HepG2 (cell line): ENCODE measurements around the gene PDCD11. TPM values are rescaled to one million over a fixed set of nuclear protein-coding genes. Genes with fewer than 3 reads are reported as not detected.

Experiments used
- ATAC-seq: fragments of 200-7000 bp; cut with Tn5 transposase; 3 replicates; pipeline ENCODE4 v1.9.1; 2020; ENCODE audit warnings: mild to moderate bottlenecking, moderate library complexity
- BruUV-seq: library from RNA; stranded (reverse); fragments of 400-500 nt; replicated peaks from 2 replicates; lab custom pipeline; 2021; lab: Mats Ljungman, UMichigan
- CTCF ChIA-PET: fragments of 300-600 bp; formaldehyde crosslinking; extraction: SDS; loops from one replicate; lab custom pipeline; 2021; ENCODE audit warnings: low total read pairs, inconsistent platforms, low intra/inter-chr PET ratio; lab: Yijun Ruan, JAX
- POLR2A ChIA-PET: fragments of 350-600 bp; sonication (Branson Sonifier 250); formaldehyde crosslinking; loops from one replicate; lab custom pipeline; 2020; ENCODE audit warnings: antibody characterized with exemption, inconsistent platforms; lab: Yijun Ruan, JAX
- DNase-seq: peaks from one replicate; pipeline ENCODE4 v3.0.0-alpha.2; 2015; ENCODE audit warnings: low spot score
- FAIRE-seq: peaks from 3 replicates; lab custom pipeline; 2011; peaks lifted over from hg19 to GRCh38; lab: Jason Lieb, UNC
- H2AFZ ChIP-seq: one replicate; pipeline ENCODE4 v1.6.1; 2011; ENCODE audit warnings: low read length, inconsistent platforms
- H3K27ac ChIP-seq: fragments of 300-600 bp; 3 replicates; pipeline ENCODE4 v1.8.0; 2011; ENCODE audit warnings: mixed run types, mild to moderate bottlenecking, mixed read lengths, low read length, inconsistent platforms; ENCODE audit not compliant: insufficient read depth; ENCODE audit errors: extremely low read length
- H3K27me3 ChIP-seq, 2 experiments: fragments of 200-600 bp in 1 of 2; 2 replicates in 1 of 2; 3 replicates in 1 of 2; pipeline versions ENCODE4 v1.6.0 to v1.8.0; 2011; ENCODE audit warnings: low read length in 2 of 2, mild to moderate bottlenecking in 2 of 2, moderate library complexity in 2 of 2, inconsistent platforms in 1 of 2; ENCODE audit not compliant: insufficient read depth in 2 of 2, control insufficient read depth in 1 of 2
- H3K36me3 ChIP-seq, 2 experiments: fragments of 200-600 bp in 1 of 2; replicated peaks in 1 of 2; 2 replicates in 1 of 2; 3 replicates in 1 of 2; pipeline versions ENCODE4 v1.5.1 to v1.8.0; 2011; ENCODE audit warnings: low read length in 2 of 2, inconsistent platforms in 1 of 2; ENCODE audit not compliant: insufficient read depth in 2 of 2, control insufficient read depth in 1 of 2
- H3K4me1 ChIP-seq: 2 replicates; pipeline ENCODE4 v1.5.1; 2012; ENCODE audit warnings: low read length, inconsistent platforms; ENCODE audit not compliant: insufficient read depth
- H3K4me2 ChIP-seq: 2 replicates; pipeline ENCODE4 v1.6.0; 2011; ENCODE audit warnings: low read depth, low read length, inconsistent platforms
- H3K4me3 ChIP-seq, 3 experiments: fragments of 200-600 bp in 1 of 3; sonication (generic), shearing (Covaris generic) in 1 of 3; replicated peaks in 1 of 3; 2 replicates each; pipeline ENCODE4 v1.5.1; 2011 to 2016; ENCODE audit warnings: low read length in 3 of 3, inconsistent platforms in 2 of 3, low read depth in 2 of 3, mild to moderate bottlenecking in 2 of 3, control low read depth in 1 of 3, mixed read lengths in 1 of 3; ENCODE audit not compliant: insufficient read depth in 1 of 3
- H3K79me2 ChIP-seq: one replicate; pipeline ENCODE4 v1.6.1; 2011; ENCODE audit warnings: low read length, inconsistent platforms; ENCODE audit not compliant: insufficient read depth
- H3K9ac ChIP-seq: 2 replicates; pipeline ENCODE4 v1.6.0; 2011; ENCODE audit warnings: mild to moderate bottlenecking, low read depth, low read length, inconsistent platforms; ENCODE audit not compliant: insufficient read depth
- H3K9me3 ChIP-seq: 2 replicates; pipeline ENCODE4 v1.5.1; 2012; ENCODE audit warnings: mild to moderate bottlenecking, low read length
- H4K20me1 ChIP-seq: 2 replicates; pipeline ENCODE4 v1.6.0; 2011; ENCODE audit warnings: inconsistent platforms, mild to moderate bottlenecking, low read length, moderate library complexity; ENCODE audit not compliant: insufficient read depth
- E2F1 ChIP-seq: sonication (generic); formaldehyde crosslinking; IDR thresholded peaks from 2 replicates; pipeline ENCODE4 v1.5.0; 2020; ENCODE audit warnings: missing genetic modification reagents
- ETV5 ChIP-seq: IDR thresholded peaks from 2 replicates; pipeline ENCODE4 v1.6.1; 2018; ENCODE audit warnings: missing biosample characterization, missing genetic modification reagents, inconsistent platforms, borderline replicate concordance
- KMT2A ChIP-seq: sonication (generic); formaldehyde crosslinking; IDR thresholded peaks from 2 replicates; pipeline ENCODE4 v1.4.0; 2020; ENCODE audit warnings: missing genetic modification reagents
- LRRFIP1 ChIP-seq: sonication (generic); formaldehyde crosslinking; conservative IDR thresholded peaks from 2 replicates; pipeline ENCODE4 v1.4.0; 2020; ENCODE audit warnings: missing genetic modification reagents
- MED1 ChIP-seq: sonication (generic); formaldehyde crosslinking; IDR thresholded peaks from 2 replicates; pipeline ENCODE4 v1.4.0; 2020; ENCODE audit warnings: missing genetic modification reagents
- MTA1 ChIP-seq: sonication (generic); formaldehyde crosslinking; IDR thresholded peaks from 2 replicates; pipeline ENCODE4 v1.4.0; 2020; ENCODE audit warnings: missing genetic modification reagents, mild to moderate bottlenecking, borderline replicate concordance
- RNF2 ChIP-seq: fragments of 450-650 bp; conservative IDR thresholded peaks from 2 replicates; pipeline ENCODE4 v1.6.1; 2016; ENCODE audit warnings: low read depth
- SAP130 ChIP-seq: IDR thresholded peaks from 2 replicates; pipeline ENCODE4 v1.6.1; 2016; ENCODE audit warnings: low read depth
- THAP8 ChIP-seq: sonication (generic); formaldehyde crosslinking; IDR thresholded peaks from 2 replicates; pipeline ENCODE4 v1.5.1; 2020; ENCODE audit warnings: missing genetic modification reagents, mild to moderate bottlenecking, borderline replicate concordance
- WIZ ChIP-seq: sonication (generic); formaldehyde crosslinking; IDR thresholded peaks from 2 replicates; pipeline ENCODE4 v1.5.1; 2020; ENCODE audit warnings: mild to moderate bottlenecking, missing genetic modification reagents
- ZBTB20 ChIP-seq: sonication (generic); formaldehyde crosslinking; IDR thresholded peaks from 2 replicates; pipeline ENCODE4 v1.8.1; 2023; ENCODE audit warnings: missing genetic modification reagents, low read depth, mild to moderate bottlenecking, borderline replicate concordance
- ZNF10 ChIP-seq: sonication (generic); formaldehyde crosslinking; IDR thresholded peaks from 2 replicates; pipeline ENCODE4 v1.4.0; 2020; ENCODE audit warnings: mild to moderate bottlenecking, low read depth, missing genetic modification reagents, borderline replicate concordance
- ZNF34 ChIP-seq: sonication (generic); formaldehyde crosslinking; IDR thresholded peaks from 2 replicates; pipeline ENCODE4 v1.4.0; 2020; ENCODE audit warnings: mild to moderate bottlenecking, missing genetic modification reagents, borderline replicate concordance
- ZNF570 ChIP-seq: sonication (generic); formaldehyde crosslinking; IDR thresholded peaks from 2 replicates; pipeline ENCODE4 v1.4.0; 2020; ENCODE audit warnings: mild to moderate bottlenecking, missing genetic modification reagents, borderline replicate concordance
- ZNF609 ChIP-seq: sonication (generic); formaldehyde crosslinking; IDR thresholded peaks from 2 replicates; pipeline ENCODE4 v1.4.0; 2020; ENCODE audit warnings: mild to moderate bottlenecking, missing genetic modification reagents, borderline replicate concordance
- WGBS: methylation state at CpG from one replicate; pipeline ENCODE4 v1.1.6; 2017; ENCODE audit warnings: low lambda C conversion rate; 5-methylcytosine and 5-hydroxymethylcytosine counted together
- in situ Hi-C: cut with HindIII; loops from 2 replicates; pipeline ENCODE4 v1.10.0; 2017; ENCODE audit warnings: low pct_unique_long_range_greater_than_20kb; ENCODE audit not compliant: extremely low pct_ligation_motif_present
- intact Hi-C: fragments of 100-400 bp; cut with micrococcal nuclease; formaldehyde crosslinking; loops from one replicate; pipeline ENCODE4 v1.10.0; 2022; ENCODE audit not compliant: unreplicated experiment
- polyA plus RNA-seq, 8 experiments: library from polyadenylated mRNA; depleted of rRNA in 3 of 8; stranded (reverse) in 7 of 8; unstranded in 1 of 8; fragments of >200 nt; fragmentation: Illumina TruSeq in 4 of 8; extraction: Trizol in 4 of 8; gene quantifications; 2 replicates each; pipeline versions ENCODE4 v1.2.1 to v1.2.3, GENCODE V29; 2011 to 2016; ENCODE audit warnings: low read depth in 4 of 8, missing spikeins in 1 of 8, mixed read lengths in 1 of 8; ENCODE audit not compliant: insufficient read depth in 1 of 8
- total RNA-seq, 5 experiments: library from RNA; depleted of rRNA; stranded (reverse); fragments of >200 nt; fragmentation: Illumina TruSeq; extraction: Trizol; gene quantifications; 2 replicates each; pipeline ENCODE4 v1.2.3, GENCODE V29; 2016; ENCODE audit warnings: low read depth in 1 of 5

PDCD11 gene
- total and polyA plus RNA-seq, 2 of the 13 experiments (the other 11 are each of a cell fraction or from before 2014, with no cell fraction given): 12.8 to 52.8 TPM

GRCh38 chr10:103415581-103415980 lies 19.2 kb downstream of the PDCD11 start:
- no peak overlapping the region for H2AFZ ChIP-seq
- CTCF ChIA-PET: interaction anchor here (1.9 kb wide), 1 partner anchor 66 kb away, joined by 7 read pairs; no protein-coding TSS in a partner anchor
- FAIRE-seq: no peak
- no peak for TF ChIP-seq ZBTB20
- TF ChIP-seq MTA1: no peak
- TF ChIP-seq ZNF570 (CRISPR knock-in tag): no peak
- TF ChIP-seq WIZ (CRISPR knock-in tag): no peak
- TF ChIP-seq MED1: no peak
- TF ChIP-seq ZNF609 (CRISPR knock-in tag): no peak
- TF ChIP-seq RNF2: no peak
- TF ChIP-seq KMT2A (CRISPR knock-in tag): no peak
- no peak for TF ChIP-seq ZNF34 (CRISPR knock-in tag)
- no peak for TF ChIP-seq SAP130 (CRISPR knock-in tag)
- no peak for TF ChIP-seq ETV5 (CRISPR knock-in tag)
- no peak for TF ChIP-seq ZNF10 (CRISPR knock-in tag)
- no peak for TF ChIP-seq E2F1 (CRISPR knock-in tag)
- TF ChIP-seq THAP8 (CRISPR knock-in tag): no peak
- TF ChIP-seq LRRFIP1 (CRISPR knock-in tag): no peak

More at GRCh38 chr10:103415581-103415980, 19.2 kb downstream of the PDCD11 start:
- Histone ChIP-seq H3K4me3 (no peak overlapping the region), H3K79me2 (no peaks in the 10 kb centered on the region), H3K9ac (no peak overlapping the region), H3K27me3 (no peaks in the 10 kb centered on the region), H3K9me3 (no peaks in the 10 kb centered on the region), H4K20me1 (no peaks in the 10 kb centered on the region), H3K27ac (no peak overlapping the region), H3K4me2 (no peak overlapping the region), H3K4me1 (no peaks in the 10 kb centered on the region), H3K36me3 (peaks cover 59 to 85% of the 10 kb centered on the region in 2 experiments)
- 98% methylated on average over 8 of the region's 8 CpGs for WGBS
- DNase-seq: no peak
- in situ Hi-C loops: loop anchor here (5.0 kb wide), 1 partner anchor 67 kb away; no protein-coding TSS in a partner anchor
- ATAC-seq: no peak
- intact Hi-C loops: no loop called here
- POLR2A ChIA-PET: no interaction called here
- no TSS peak for BruUV-seq
